GM21423 (cell line): ENCODE data around the gene KCNIP1.

Experiments used
- ATAC-seq: cut with Tn5 transposase; IDR thresholded peaks from one replicate; pipeline ENCODE4 v1.9.1; 2021; ENCODE audit warnings: mild to moderate bottlenecking, moderate library complexity; ENCODE audit not compliant: unreplicated experiment

The KCNIP1 gene

GRCh38 chr5:170625221-170626165 lies 121.7 kb downstream of the KCNIP1 start:
- no peak for ATAC-seq

GRCh38 chr5:170626507-170627150 lies 122.8 kb downstream of the KCNIP1 start:
- no peak for ATAC-seq

GRCh38 chr5:170627271-170627670 lies 123.5 kb downstream of the KCNIP1 start:
- ATAC-seq: no peak

GRCh38 chr5:170628028-170628427 lies 124.2 kb downstream of the KCNIP1 start:
- no peak for ATAC-seq

- ATAC-seq: no peak
Measured at GRCh38 chr5:170628691-170629565, 125.1 kb downstream of the KCNIP1 start.

GRCh38 chr5:170629566-170630175 lies 125.9 kb downstream of the KCNIP1 start:
- no peak for ATAC-seq

GRCh38 chr5:170630226-170630625 lies 126.4 kb downstream of the KCNIP1 start:
- ATAC-seq: no peak

GRCh38 chr5:170630711-170631141 lies 126.9 kb downstream of the KCNIP1 start:
- ATAC-seq: no peak

- ATAC-seq: no peak
Measured at GRCh38 chr5:170631466-170632195, 127.8 kb downstream of the KCNIP1 start.

- no peak for ATAC-seq
Measured at GRCh38 chr5:170632266-170632984, 128.6 kb downstream of the KCNIP1 start.

- no peak for ATAC-seq
Measured at GRCh38 chr5:170632985-170633234, 129.1 kb downstream of the KCNIP1 start.

GRCh38 chr5:170633235-170634081 lies 129.6 kb downstream of the KCNIP1 start:
- ATAC-seq: no peak

- no peak for ATAC-seq
Measured at GRCh38 chr5:170634256-170634990, 130.6 kb downstream of the KCNIP1 start.

- ATAC-seq: no peak
Measured at GRCh38 chr5:170635706-170636105, 131.9 kb downstream of the KCNIP1 start.

- no peak for ATAC-seq
Measured at GRCh38 chr5:170636206-170636605, 132.4 kb downstream of the KCNIP1 start.

- ATAC-seq: no peak
Measured at GRCh38 chr5:170636801-170637477, 133.1 kb downstream of the KCNIP1 start.

GRCh38 chr5:170638051-170638450 lies 134.2 kb downstream of the KCNIP1 start:
- no peak for ATAC-seq
